ENCODE measurements around the gene ZNF638. TPM values are rescaled to one million over a fixed set of nuclear protein-coding genes. Genes with fewer than 3 reads are reported as not detected.

ZNF638 gene
- total RNA-seq, 1 experiment from 2014 or later = 109 TPM

DNA sequence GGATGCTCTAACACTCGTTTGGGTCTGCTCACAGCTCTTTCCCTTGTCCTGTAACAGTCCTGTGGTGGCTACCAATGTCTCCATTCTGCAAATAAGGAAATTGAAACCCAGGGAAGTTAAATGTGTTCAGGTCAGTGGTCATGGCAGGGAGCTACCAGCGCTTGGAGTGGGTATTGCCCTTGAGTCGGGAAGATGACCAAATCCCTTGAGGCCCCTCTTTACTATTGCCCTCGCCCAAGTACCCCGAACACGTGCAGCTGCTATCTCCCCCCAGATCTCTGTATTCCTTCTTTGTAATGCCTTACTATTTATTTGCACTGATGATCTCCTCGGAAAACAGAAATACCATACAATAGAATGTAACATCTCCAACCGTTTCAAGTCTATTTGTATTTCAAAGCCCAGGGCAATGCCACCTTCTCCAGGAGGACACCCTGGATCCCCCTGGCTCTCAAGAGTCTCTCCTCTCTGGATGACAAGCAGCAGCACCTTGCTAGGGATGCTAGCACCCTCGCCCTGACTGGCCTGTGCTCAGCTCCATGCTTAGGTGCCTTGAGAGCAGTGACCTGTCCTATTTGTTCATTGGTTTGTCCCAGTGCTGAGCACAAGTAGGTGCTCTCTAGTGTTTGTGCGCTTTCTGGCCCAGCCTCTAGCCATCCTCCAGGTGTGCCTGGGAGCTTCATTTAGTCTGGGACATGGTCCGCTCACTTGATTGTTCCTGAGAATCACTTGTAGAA is 136.9 kb downstream of the ZNF638 start:
- ATAC-seq = no peak
- Mint-ChIP-seq H3K4me1 (peaks cover 13% of the 10 kb centered on the region), H3K4me3 (no peak overlapping the region), H3K36me3 (no peaks in the 10 kb centered on the region), H3K27me3 (ENCODE audit: low read depth) (peaks cover 29% of the 10 kb centered on the region), H3K9me3 (no peaks in the 10 kb centered on the region), H3K27ac (no peak overlapping the region)
- CTCF ChIA-PET = interaction anchor here (0.6 to 10.8 kb wide), 7 partner anchors 7 to 314 kb away, joined by 3 to 108 read pairs (median 5); partner anchors contain the start of gene DYSF
- POLR2A ChIA-PET = no interaction called here
- TF ChIP-seq ERG (CRISPR knock-in tag; IDR thresholded peaks at IDR 0.05) = no peak
- DNase-seq (ENCODE audit: low spot score) = no peak

DNA sequence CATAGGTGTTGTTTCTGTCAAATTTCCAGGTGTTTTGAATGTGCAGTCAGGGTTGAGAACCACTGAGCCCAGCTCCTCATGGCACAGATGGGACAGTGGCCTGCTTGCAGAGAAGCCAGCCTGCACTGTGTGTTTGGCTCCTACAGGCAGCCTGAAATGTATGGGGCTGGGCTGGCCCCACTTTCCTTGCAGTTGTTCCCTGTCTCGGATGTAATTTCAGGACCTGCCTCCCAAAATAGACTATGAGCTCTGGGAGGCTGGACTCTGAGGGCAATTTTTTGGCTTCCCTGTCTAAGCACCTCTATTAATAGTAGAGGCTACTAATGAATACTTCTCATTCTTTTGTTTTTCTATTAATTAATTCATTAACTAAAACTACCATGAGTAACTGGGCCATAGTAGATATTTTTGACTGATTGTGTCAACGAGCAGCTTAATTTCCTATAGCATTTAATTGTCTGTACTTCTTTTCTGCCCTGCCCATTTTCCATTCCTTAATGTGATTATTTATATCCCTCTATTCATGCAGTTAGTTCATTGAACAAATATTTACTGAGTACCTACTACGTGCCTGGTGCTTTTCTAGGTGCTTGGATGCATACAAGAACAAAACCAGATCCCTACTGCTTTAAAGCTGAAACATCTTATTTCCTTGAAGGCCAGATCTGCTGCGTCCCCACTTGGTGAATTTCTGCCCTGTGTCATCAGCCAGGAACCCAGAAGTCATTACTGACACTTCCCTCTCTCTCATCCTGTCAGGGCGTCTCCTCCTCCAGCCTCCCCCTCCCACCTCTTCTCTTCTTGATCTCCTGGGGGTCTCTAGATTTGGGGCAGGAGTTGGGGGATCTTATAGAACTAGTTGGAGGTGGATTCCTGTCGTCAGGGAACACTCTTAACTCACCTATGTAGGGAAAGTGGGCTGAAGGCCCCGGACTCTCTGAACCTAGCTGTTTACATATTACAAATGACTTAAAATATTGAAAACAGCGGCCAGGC is 138.1 kb downstream of the ZNF638 start:
- Mint-ChIP-seq H3K4me3 (no peak overlapping the region), H3K4me1 (peaks cover 16% of the 10 kb centered on the region), H3K36me3 (no peaks in the 10 kb centered on the region), H3K9me3 (no peaks in the 10 kb centered on the region), H3K27ac (no peak overlapping the region), H3K27me3 (ENCODE audit: low read depth) (peaks cover 29% of the 10 kb centered on the region)
- ChIA-PET CTCF (interaction anchor here (1.2 to 10.8 kb wide), 5 partner anchors 8 to 61 kb away, joined by 4 to 108 read pairs (median 4); partner anchors contain the start of gene DYSF), POLR2A (no interaction called here)
- ATAC-seq (no peak), DNase-seq (ENCODE audit: low spot score) (no peak)
- TF ChIP-seq JUN (CRISPR knock-in tag; IDR thresholded peaks at IDR 0.05) (no peak), ZNF512 (CRISPR knock-in tag; IDR thresholded peaks at IDR 0.05; ENCODE audit: borderline replicate concordance) (no peak), ARID4B (CRISPR knock-in tag; IDR thresholded peaks at IDR 0.05; ENCODE audit: borderline replicate concordance) (no peak), ATF1 (CRISPR knock-in tag; IDR thresholded peaks at IDR 0.05) (no peak), PRDM15 (CRISPR knock-in tag; IDR thresholded peaks at IDR 0.05) (no peak), SP1 (CRISPR knock-in tag; conservative IDR thresholded peaks at IDR 0.05) (no peak), CREB1 (CRISPR knock-in tag; IDR thresholded peaks at IDR 0.05) (no peak), GABPB1 (CRISPR knock-in tag; IDR thresholded peaks at IDR 0.05) (no peak), ZNF423 (CRISPR knock-in tag; IDR thresholded peaks at IDR 0.05) (no peak), ATF6 (CRISPR knock-in tag; IDR thresholded peaks at IDR 0.05) (no peak), TEAD1 (CRISPR knock-in tag; IDR thresholded peaks at IDR 0.05) (no peak), ZNF219 (CRISPR knock-in tag; IDR thresholded peaks at IDR 0.05; ENCODE audit: borderline replicate concordance) (no peak)
- TF ChIP-seq, protein P1, sequence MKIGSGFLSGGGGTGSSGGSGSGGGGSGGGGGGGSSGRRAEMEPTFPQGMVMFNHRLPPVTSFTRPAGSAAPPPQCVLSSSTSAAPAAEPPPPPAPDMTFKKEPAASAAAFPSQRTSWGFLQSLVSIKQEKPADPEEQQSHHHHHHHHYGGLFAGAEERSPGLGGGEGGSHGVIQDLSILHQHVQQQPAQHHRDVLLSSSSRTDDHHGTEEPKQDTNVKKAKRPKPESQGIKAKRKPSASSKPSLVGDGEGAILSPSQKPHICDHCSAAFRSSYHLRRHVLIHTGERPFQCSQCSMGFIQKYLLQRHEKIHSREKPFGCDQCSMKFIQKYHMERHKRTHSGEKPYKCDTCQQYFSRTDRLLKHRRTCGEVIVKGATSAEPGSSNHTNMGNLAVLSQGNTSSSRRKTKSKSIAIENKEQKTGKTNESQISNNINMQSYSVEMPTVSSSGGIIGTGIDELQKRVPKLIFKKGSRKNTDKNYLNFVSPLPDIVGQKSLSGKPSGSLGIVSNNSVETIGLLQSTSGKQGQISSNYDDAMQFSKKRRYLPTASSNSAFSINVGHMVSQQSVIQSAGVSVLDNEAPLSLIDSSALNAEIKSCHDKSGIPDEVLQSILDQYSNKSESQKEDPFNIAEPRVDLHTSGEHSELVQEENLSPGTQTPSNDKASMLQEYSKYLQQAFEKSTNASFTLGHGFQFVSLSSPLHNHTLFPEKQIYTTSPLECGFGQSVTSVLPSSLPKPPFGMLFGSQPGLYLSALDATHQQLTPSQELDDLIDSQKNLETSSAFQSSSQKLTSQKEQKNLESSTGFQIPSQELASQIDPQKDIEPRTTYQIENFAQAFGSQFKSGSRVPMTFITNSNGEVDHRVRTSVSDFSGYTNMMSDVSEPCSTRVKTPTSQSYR (CRISPR knock-in tag; IDR thresholded peaks at IDR 0.05) = no peak
